ENCODE measurements around the gene KIR2DL1. TPM values are rescaled to one million over a fixed set of nuclear protein-coding genes. Genes with fewer than 3 reads are reported as not detected.

The KIR2DL1 gene
- total RNA-seq = not detected in 2 replicates

DNA sequence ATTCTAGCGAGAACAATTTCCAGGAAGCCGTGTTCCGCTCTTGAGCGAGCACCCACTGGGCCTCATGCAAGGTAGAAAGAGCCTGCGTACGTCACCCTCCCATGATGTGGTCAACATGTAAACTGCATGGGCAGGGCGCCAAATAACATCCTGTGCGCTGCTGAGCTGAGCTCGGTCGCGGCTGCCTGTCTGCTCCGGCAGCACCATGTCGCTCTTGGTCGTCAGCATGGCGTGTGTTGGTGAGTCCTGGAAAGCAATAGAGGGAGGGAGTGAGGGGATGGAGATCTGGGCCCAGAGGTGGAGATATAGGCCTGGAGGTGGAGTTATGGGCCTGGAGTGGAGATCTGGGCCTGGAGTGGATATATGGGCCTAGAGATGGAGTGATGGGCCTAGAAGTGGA lies at the start of gene KIR2DL1:
Gene KIR2DL1, plus strand, starts transcription at position 148 of the 400 bp plus-strand sequence. Its CDS starts 58 bp downstream, at position 206.

DNA sequence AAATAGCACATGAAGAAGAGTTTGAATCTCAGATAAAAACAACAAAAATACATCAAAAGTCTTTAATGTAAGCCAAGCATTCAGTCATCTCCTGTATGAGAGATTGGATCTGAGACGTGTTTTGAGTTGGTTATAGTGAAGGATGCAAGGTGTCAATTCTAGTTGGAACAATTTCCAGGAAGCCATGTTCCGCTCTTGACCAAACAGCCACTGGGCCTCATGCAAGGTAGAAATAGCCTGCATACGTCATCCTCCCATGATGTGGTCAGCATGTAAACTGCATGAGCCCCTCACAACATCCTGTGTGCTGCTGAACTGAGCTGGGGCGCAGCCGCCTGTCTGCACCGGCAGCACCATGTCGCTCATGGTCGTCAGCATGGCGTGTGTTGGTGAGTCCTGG lies 45.5 kb upstream of the KIR2DL1 start, which contains the start of gene KIR3DL3:
Gene KIR3DL3, plus strand, starts transcription at position 301 of the 400 bp plus-strand sequence. Its CDS starts 55 bp downstream, at position 356.

DNA sequence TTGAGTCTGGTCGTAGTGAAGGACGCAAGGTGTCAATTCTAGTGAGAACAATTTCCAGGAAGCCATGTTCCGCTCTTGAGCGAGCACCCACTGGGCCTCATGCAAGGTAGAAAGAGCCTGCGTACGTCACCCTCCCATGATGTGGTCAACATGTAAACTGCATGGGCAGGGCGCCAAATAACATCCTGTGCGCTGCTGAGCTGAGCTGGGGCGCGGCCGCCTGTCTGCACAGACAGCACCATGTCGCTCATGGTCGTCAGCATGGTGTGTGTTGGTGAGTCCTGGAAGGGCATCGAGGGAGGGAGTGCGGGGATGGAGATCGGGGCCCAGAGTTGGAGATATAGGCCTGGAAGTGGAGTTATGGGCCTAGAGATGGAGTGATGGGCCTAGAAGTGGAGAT lies 31.3 kb upstream of the KIR2DL1 start, which contains the start of gene KIR2DL3:
Gene KIR2DL3, plus strand, starts transcription at position 208 of the 400 bp plus-strand sequence. Its CDS starts 33 bp downstream, at position 241.

DNA sequence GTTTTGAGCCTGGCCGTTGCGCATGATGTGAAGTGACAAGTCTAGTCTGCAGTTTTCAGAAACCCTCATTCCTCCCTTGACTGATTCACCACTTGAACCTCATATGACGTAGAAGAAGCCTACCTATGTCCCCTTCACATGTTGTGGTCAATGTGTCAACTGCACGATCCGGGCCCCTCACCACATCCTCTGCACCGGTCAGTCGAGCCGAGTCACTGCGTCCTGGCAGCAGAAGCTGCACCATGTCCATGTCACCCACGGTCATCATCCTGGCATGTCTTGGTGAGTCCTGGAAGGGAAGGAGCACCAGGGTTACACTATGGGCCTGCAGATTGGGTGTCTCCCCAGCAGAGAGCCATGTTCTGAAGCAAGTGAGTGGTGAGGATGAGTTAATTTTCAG lies 33.8 kb downstream of the KIR2DL1 start, which contains the start of gene KIR2DL4:
Gene KIR2DL4, plus strand, starts transcription at position 201 of the 400 bp plus-strand sequence. Its CDS starts 42 bp downstream, at position 243.

DNA sequence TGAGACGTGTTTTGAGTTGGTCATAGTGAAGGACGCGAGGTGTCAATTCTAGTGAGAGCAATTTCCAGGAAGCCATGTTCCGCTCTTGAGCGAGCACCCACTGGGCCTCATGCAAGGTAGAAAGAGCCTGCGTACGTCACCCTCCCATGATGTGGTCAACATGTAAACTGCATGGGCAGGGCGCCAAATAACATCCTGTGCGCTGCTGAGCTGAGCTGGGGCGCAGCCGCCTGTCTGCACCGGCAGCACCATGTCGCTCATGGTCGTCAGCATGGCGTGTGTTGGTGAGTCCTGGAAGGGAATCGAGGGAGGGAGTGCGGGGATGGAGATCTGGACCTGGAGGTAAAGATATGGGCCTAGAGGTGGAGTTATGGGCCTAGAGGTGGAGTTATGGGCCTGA lies 46.7 kb downstream of the KIR2DL1 start, which contains the start of gene KIR3DL1:
Gene KIR3DL1, plus strand, starts transcription at position 218 of the 400 bp plus-strand sequence.

DNA sequence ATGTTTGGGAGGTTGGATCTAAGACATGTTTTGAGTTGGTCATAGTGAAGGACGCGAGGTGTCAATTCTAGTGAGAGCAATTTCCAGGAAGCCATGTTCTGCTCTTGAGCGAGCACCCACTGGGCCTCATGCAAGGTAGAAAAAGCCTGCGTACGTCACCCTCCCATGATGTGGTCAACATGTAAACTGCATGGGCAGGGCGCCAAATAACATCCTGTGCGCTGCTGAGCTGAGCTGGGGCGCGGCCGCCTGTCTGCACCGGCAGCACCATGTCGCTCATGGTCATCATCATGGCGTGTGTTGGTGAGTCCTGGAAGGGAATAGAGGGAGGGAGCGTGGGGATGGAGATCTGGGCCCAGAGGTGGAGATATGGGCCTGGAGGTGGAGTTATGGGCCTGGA lies 62.9 kb downstream of the KIR2DL1 start, which contains the start of gene KIR2DS4:
Gene KIR2DS4, plus strand, starts transcription at position 181 of the 400 bp plus-strand sequence.

Other genes starting within 250 kb of the KIR2DL1 start
- gene LILRA2, start 196.0 kb upstream of the KIR2DL1 start, total RNA-seq = not detected in 2 replicates
- gene LILRA1, start 176.2 kb upstream of the KIR2DL1 start, total RNA-seq = not detected in 2 replicates
- gene LILRB1, start 139.3 kb upstream of the KIR2DL1 start, total RNA-seq = not detected in 2 replicates
- not detected in 2 replicates for gene LILRB4, start 106.8 kb upstream of the KIR2DL1 start, total RNA-seq
- gene KIR3DL3, start 45.4 kb upstream of the KIR2DL1 start, total RNA-seq = not detected in 2 replicates
- not detected in 2 replicates for gene KIR2DL3, start 31.3 kb upstream of the KIR2DL1 start, total RNA-seq
- gene KIR2DL4, start 33.8 kb downstream of the KIR2DL1 start, total RNA-seq = not detected in 2 replicates
- not detected in 2 replicates for gene KIR3DL1, start 46.7 kb downstream of the KIR2DL1 start, total RNA-seq
- not detected in 2 replicates for gene KIR2DS4, start 62.9 kb downstream of the KIR2DL1 start, total RNA-seq
- not detected in 2 replicates for gene KIR3DL2, start 80.7 kb downstream of the KIR2DL1 start, total RNA-seq
- gene FCAR, start 104.4 kb downstream of the KIR2DL1 start, total RNA-seq = not detected in 2 replicates
- not detected in 2 replicates for gene NCR1, start 136.4 kb downstream of the KIR2DL1 start, total RNA-seq
- gene NLRP7, start 177.7 kb downstream of the KIR2DL1 start, total RNA-seq = not detected in 2 replicates
- gene NLRP2, start 196.6 kb downstream of the KIR2DL1 start, total RNA-seq = 0.23 and 2.6 TPM in 2 replicates